ENCODE measurements around the gene DUOX1. TPM values are rescaled to one million over a fixed set of nuclear protein-coding genes. Genes with fewer than 3 reads are reported as not detected.

DUOX1 gene
- total RNA-seq, 2 donors from 2014 or later, result 0.08 TPM; not detected in 1

DNA sequence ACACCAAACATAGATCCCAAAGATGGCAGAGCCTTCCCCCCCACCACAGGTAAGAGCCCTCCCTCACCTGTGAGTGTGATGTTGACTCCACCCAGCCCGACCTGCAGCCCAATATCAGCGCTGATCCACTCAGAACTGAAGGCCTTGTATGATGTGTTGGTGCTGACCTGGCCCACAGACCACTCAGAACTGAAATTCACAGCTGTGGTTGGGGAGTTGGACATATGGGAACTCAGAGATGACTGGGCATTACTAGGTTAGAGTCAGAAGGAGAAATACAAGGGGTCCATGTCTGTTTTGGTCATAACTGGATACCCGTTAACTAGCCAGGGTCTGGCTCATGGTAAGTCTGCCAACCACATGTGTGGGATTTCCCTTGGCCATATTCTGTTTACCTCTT, 8.8 kb upstream of the DUOX1 start:
- H3K4me1 Mint-ChIP-seq (ENCODE audit: low read depth in 2 of 2), result peaks cover 15 to 16% of the 10 kb centered on the region in 2 donors
- no peaks in the 10 kb centered on the region for H3K36me3 Mint-ChIP-seq
- H3K4me3 Mint-ChIP-seq, result no peak overlapping the region
- peaks cover 40 to 44% of the 10 kb centered on the region in 2 donors for H3K27me3 Mint-ChIP-seq
- no peak for DNase-seq (ENCODE audit: low spot score)
- H3K9me3 Mint-ChIP-seq, result no peaks in the 10 kb centered on the region
- no peak for ATAC-seq
- H3K27ac Mint-ChIP-seq, result no peak overlapping the region

DNA sequence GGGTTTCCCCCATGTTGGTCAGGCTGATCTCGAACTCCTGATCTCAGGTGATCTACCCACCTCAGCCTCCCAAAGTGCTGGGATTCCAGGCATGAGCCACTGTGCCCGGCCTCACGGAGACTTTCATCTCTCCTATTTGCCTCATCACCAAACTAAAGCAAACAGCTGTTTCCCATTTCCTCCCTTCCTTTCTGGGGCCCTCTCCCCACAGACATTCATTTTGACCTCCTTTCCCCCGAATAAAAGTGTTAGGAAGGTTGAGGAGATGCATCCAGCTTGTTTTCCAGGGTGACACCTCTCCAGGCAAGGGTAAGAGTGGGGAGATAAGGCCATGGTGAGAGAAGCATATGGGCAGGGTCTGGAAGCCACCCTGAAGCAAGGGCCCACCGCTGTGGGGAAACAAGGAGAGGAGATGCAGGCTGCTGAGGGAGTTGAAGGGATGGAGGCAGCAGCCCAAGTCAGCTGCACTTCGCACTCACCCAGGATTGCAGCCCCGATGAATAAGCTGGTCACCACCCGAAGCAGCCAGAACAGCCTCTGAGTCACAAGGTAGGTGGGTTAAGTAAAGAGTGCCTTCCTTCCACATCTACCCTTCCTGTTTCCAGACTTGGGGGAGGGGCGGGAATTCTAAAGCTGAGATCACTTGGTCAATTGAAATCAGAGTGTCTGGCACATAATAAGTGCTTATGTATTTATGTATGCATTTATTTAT, 7.9 kb upstream of the DUOX1 start:
- Mint-ChIP-seq H3K27ac (no peak overlapping the region), H3K9me3 (no peaks in the 10 kb centered on the region), H3K36me3 (no peaks in the 10 kb centered on the region), H3K27me3 (peaks cover 45 to 47% of the 10 kb centered on the region in 2 donors), H3K4me3 (no peak overlapping the region), H3K4me1 (ENCODE audit: low read depth in 2 of 2) (peaks cover 13 to 15% of the 10 kb centered on the region in 2 donors)
- ATAC-seq (no peak), DNase-seq (ENCODE audit: low spot score) (no peak)

DNA sequence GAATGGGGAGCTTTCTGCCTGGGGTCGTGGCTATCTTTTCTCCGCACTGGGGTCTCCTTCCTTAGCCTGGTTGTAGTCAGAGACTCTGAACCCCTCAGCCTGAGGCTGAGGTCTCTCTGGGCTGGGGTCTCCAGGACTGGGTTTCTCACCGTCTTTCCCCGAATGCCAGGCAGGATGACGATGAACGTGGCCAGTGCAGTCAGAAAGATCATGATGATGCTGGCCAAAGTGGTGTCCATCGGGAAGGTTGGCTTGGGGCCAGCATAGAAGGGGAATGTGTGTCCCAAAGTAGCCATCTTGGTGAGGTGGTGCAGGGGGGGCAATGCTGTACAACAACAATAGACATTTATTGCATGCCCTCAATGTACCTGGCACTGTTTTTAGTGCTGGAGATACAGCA, 7.1 kb upstream of the DUOX1 start:
- Mint-ChIP-seq H3K36me3 (no peaks in the 10 kb centered on the region), H3K4me1 (ENCODE audit: low read depth in 2 of 2) (peaks cover 7 to 8% of the 10 kb centered on the region in 2 donors), H3K9me3 (no peaks in the 10 kb centered on the region), H3K27me3 (peaks cover 41 to 44% of the 10 kb centered on the region in 2 donors), H3K4me3 (no peak overlapping the region), H3K27ac (no peak overlapping the region)
- ATAC-seq, result no peak
- no peak for DNase-seq (ENCODE audit: low spot score)

DNA sequence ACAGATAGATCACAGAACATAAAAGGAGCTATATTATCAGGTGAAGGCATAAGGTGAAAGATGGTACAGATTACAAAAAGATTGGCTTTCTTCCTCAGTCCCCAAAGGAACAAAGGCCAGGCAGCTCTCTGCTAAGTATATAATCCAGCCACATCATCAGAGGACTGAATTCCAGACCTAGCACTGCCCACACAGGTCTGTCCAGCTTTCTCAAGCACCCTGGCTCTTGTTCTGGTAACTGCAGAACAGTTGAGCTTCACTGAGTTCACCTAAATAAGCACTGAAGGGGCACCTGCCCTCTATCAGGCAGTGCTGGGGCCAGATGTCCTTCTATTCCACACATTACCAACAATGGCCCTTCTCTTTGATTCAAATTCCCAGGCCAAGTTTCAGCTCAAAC, 6.4 kb upstream of the DUOX1 start:
- Mint-ChIP-seq H3K36me3 (no peaks in the 10 kb centered on the region), H3K4me1 (ENCODE audit: low read depth in 2 of 2) (peaks cover under 1 to 2% of the 10 kb centered on the region in 2 donors), H3K4me3 (no peak overlapping the region), H3K27ac (no peak overlapping the region), H3K9me3 (no peaks in the 10 kb centered on the region), H3K27me3 (peaks cover 41 to 44% of the 10 kb centered on the region in 2 donors)
- ATAC-seq (no peak), DNase-seq (ENCODE audit: low spot score) (no peak)

GRCh38 chr15:45126535-45127158, 3.1 kb upstream of the DUOX1 start:
- peaks cover 0 to 5% of the 10 kb centered on the region in 2 donors for H3K4me1 Mint-ChIP-seq (ENCODE audit: low read depth in 2 of 2)
- no peaks in the 10 kb centered on the region for H3K9me3 Mint-ChIP-seq
- H3K4me3 Mint-ChIP-seq, result no peak overlapping the region
- ATAC-seq (no peak), DNase-seq (ENCODE audit: low spot score) (no peak)
- H3K27ac Mint-ChIP-seq, result no peak overlapping the region
- H3K27me3 Mint-ChIP-seq, result peaks cover 40 to 44% of the 10 kb centered on the region in 2 donors
- H3K36me3 Mint-ChIP-seq, result no peaks in the 10 kb centered on the region

GRCh38 chr15:45128971-45129639, 689 bp upstream of the DUOX1 start:
- Mint-ChIP-seq H3K4me3 (no peak overlapping the region), H3K27ac (no peak overlapping the region), H3K9me3 (no peaks in the 10 kb centered on the region), H3K4me1 (ENCODE audit: low read depth in 2 of 2) (peaks cover 0 to 5% of the 10 kb centered on the region in 2 donors), H3K27me3 (peaks cover 46 to 65% of the 10 kb centered on the region in 2 donors), H3K36me3 (no peaks in the 10 kb centered on the region)
- ATAC-seq, result no peak
- no peak for DNase-seq (ENCODE audit: low spot score)

GRCh38 chr15:45130291-45131000, 652 bp downstream of the DUOX1 start:
- Mint-ChIP-seq H3K4me1 (ENCODE audit: low read depth in 2 of 2) (peaks cover 0 to 8% of the 10 kb centered on the region in 2 donors), H3K27ac (no peak overlapping the region), H3K27me3 (peaks cover 48 to 66% of the 10 kb centered on the region in 2 donors), H3K4me3 (no peak overlapping the region), H3K9me3 (no peaks in the 10 kb centered on the region), H3K36me3 (no peaks in the 10 kb centered on the region)
- ATAC-seq (no peak), DNase-seq (ENCODE audit: low spot score) (no peak)

DNA sequence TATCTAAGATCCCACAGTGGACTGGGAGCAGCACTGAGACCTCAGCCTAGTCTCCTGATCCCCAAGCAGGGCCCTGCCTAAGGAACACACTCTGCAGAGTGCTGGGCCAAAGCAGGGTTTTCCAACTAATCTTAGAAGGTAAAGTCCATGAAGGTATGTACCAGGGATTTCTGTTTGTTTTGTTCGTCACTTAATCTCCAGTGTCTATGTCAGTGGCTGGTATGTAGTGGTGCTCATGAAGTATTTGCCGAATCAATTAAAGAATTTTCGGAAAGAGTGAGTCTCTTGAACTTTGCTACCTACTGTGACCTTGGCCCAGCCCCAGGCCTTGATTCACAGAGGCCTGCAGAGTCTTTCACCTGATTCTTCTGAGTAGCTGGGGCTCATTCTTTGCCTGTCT, 1.7 kb downstream of the DUOX1 start:
- Mint-ChIP-seq H3K4me3 (no peak overlapping the region), H3K27me3 (peaks cover 43 to 60% of the 10 kb centered on the region in 2 donors), H3K27ac (no peak overlapping the region), H3K9me3 (no peaks in the 10 kb centered on the region), H3K36me3 (no peaks in the 10 kb centered on the region), H3K4me1 (ENCODE audit: low read depth in 2 of 2) (peaks cover 0 to 8% of the 10 kb centered on the region in 2 donors)
- ATAC-seq (no peak), DNase-seq (ENCODE audit: low spot score) (no peak)

DNA sequence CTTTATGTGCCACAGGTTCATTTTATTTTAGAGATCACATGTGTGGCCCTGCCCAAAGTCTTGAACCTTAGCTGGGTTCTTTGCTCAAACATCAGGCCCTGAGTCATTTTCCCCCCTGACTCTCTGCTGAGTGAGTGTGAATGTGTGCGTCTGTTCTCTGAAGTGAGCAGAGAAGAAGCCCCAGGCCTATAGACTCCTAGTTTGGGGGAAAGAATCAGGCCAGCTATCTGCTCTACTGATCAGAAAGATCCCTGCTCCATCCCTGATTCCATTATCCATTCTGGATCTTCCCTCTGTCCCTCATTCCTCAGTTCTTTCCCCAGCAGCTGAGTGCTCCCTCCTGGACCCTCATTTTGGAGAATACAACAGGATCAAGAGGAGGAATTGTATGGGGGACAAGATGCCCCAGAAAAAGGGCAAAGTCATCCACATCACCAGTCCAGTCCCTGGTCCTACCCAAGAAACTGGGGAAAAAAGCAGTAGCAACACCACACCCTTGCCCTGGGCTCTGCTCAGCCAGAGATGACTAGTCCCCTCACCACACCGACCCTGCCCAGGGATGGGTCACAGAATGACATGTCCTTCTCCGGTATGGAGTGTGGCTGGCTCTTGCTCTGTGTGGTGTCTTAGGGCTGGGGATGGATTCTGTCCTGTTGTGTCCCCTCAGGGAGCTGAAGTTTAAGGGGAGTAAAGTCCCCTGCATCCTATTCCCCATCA, 3.2 kb downstream of the DUOX1 start:
- Mint-ChIP-seq H3K27ac (no peak overlapping the region), H3K36me3 (no peaks in the 10 kb centered on the region), H3K9me3 (no peaks in the 10 kb centered on the region), H3K27me3 (peaks cover 41 to 53% of the 10 kb centered on the region in 2 donors), H3K4me1 (ENCODE audit: low read depth in 2 of 2) (peaks cover 0 to 8% of the 10 kb centered on the region in 2 donors), H3K4me3 (no peak overlapping the region)
- ATAC-seq, result no peak
- no peak for DNase-seq (ENCODE audit: low spot score)

DNA sequence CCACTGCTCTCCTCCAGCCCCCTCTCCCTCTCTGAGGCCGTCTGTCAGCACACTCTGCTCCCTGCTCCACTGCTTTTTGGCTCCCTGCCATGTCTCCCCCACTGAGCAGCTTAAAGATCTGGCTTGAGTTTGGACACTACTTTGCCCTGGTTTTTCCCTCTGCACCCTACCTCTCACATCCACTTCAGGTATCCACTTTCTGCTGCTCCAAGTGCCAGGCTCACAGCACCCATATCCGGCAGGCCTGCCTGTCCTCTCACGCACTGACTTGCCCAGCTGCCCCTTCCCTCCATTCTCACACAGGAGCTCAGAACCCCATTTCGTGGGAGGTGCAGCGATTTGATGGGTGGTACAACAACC, 3.7 kb downstream of the DUOX1 start:
- Mint-ChIP-seq H3K4me1 (ENCODE audit: low read depth in 2 of 2) (peaks cover 0 to 6% of the 10 kb centered on the region in 2 donors), H3K36me3 (no peaks in the 10 kb centered on the region), H3K9me3 (no peaks in the 10 kb centered on the region), H3K4me3 (no peak overlapping the region), H3K27ac (no peak overlapping the region), H3K27me3 (peaks cover 36 to 48% of the 10 kb centered on the region in 2 donors)
- ATAC-seq, result no peak
- no peak for DNase-seq (ENCODE audit: low spot score)

GRCh38 chr15:45134046-45134445, 4.3 kb downstream of the DUOX1 start:
- Mint-ChIP-seq H3K4me1 (ENCODE audit: low read depth in 2 of 2) (peaks cover 0 to 6% of the 10 kb centered on the region in 2 donors), H3K27me3 (peaks cover 34 to 45% of the 10 kb centered on the region in 2 donors), H3K27ac (no peak overlapping the region), H3K36me3 (no peaks in the 10 kb centered on the region), H3K4me3 (no peak overlapping the region), H3K9me3 (no peaks in the 10 kb centered on the region)
- no peak for ATAC-seq
- no peak for DNase-seq (ENCODE audit: low spot score)

DNA sequence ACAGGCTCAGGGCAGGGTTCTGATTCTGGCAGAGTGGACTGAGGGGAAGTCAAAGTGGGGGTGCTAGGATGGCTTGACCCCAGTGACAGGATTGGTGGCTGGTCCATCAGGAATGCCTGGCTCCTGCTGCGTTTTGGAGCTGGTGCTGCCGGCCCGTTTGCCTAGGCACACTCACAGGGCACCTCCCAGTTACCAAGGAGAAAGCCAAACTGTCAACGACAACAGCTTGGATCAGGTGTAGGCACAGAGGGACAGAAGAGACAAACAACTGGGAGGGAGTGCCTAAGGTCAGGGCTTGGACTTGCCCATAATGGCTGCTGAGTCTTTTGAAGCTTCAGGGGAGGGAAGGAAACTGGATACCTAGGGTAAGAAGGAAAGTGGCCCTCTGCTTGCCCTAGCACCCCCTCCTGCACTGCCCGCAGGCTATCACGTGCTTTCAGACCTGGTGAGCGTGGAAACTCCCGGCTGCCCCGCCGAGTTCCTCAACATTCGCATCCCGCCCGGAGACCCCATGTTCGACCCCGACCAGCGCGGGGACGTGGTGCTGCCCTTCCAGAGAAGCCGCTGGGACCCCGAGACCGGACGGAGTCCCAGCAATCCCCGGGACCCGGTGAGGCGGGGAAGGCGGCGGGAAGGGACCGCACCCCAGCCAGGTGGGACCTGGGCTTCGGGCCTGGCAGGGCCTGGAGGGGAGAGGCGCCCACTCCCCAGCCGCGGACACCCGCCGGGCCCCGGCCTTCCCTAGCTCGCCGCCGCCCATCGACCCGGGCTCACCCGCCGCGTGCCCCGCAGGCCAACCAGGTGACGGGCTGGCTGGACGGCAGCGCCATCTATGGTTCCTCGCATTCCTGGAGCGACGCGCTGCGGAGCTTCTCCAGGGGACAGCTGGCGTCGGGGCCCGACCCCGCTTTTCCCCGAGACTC, 5.1 kb downstream of the DUOX1 start:
- peak overlapping the region; percentile 52 for H3K4me3 Mint-ChIP-seq
- no peaks in the 10 kb centered on the region for H3K36me3 Mint-ChIP-seq

More for the DNA sequence above, 5.1 kb downstream of the DUOX1 start:
- Mint-ChIP-seq H3K9me3 (no peaks in the 10 kb centered on the region), H3K27ac (no peak overlapping the region), H3K4me1 (ENCODE audit: low read depth in 2 of 2) (peaks cover 0 to 6% of the 10 kb centered on the region in 2 donors), H3K27me3 (peaks cover 34 to 45% of the 10 kb centered on the region in 2 donors)
- ATAC-seq (peak in 1 of 2 donors; percentile 32), DNase-seq (ENCODE audit: low spot score) (no peak)

Measured in natural killer cell treated with Interleukin-12 subunit alpha and Interleukin-12 subunit beta and Interleukin-15 and Interleukin-18, amount 100 ng/mL, for 72 hours (primary cell).